SK-N-SH (cell line): ENCODE results near the gene SLC36A3.

Source experiments
- CTCF ChIP-seq: fragments of 200-600 bp; sonication (generic); IDR thresholded peaks from 2 replicates; pipeline ENCODE4 v1.6.1; 2017; ENCODE audit warnings: antibody characterized with exemption, mild to moderate bottlenecking, moderate library complexity
- EP300 ChIP-seq, 2 experiments: IDR thresholded peaks; 2 replicates each; pipeline versions ENCODE4 v1.4.0 to v1.6.1; 2012; ENCODE audit warnings: borderline replicate concordance in 1 of 2, low read depth in 1 of 2, low read length in 1 of 2
- MXI1 ChIP-seq: IDR thresholded peaks from 2 replicates; pipeline ENCODE4 v1.6.1; 2012; ENCODE audit warnings: mild to moderate bottlenecking, low read depth, low read length, improper control_type of control experiment
- NFIC ChIP-seq: IDR thresholded peaks from 2 replicates; pipeline ENCODE4 v1.4.0; 2012; ENCODE audit warnings: borderline replicate concordance
- POLR2AphosphoS5 ChIP-seq: IDR thresholded peaks from 2 replicates; pipeline ENCODE4 v1.6.1; 2012; ENCODE audit warnings: low read depth, low read length
- RAD21 ChIP-seq: IDR thresholded peaks from 2 replicates; pipeline ENCODE4 v1.6.1; 2012; ENCODE audit warnings: mild to moderate bottlenecking, low read length
- RFX5 ChIP-seq: IDR thresholded peaks from 2 replicates; pipeline ENCODE4 v1.6.1; 2012; ENCODE audit warnings: mild to moderate bottlenecking, improper control_type of control experiment, low read length
- SMC3 ChIP-seq: IDR thresholded peaks from 2 replicates; pipeline ENCODE4 v1.6.1; 2012; ENCODE audit warnings: low read depth, low read length, improper control_type of control experiment
- USF2 ChIP-seq: fragments of 150-350 bp; IDR thresholded peaks from 2 replicates; pipeline ENCODE4 v1.6.1; 2017; ENCODE audit warnings: antibody characterized with exemption, low read length, low read depth, borderline replicate concordance
- ZBTB33 ChIP-seq: IDR thresholded peaks from 2 replicates; pipeline ENCODE4 v1.4.0; 2012; ENCODE audit warnings: low read depth, borderline replicate concordance
- TF ChIP-seq, protein P1 (sequence below): IDR thresholded peaks from 2 replicates; pipeline ENCODE4 v1.4.0; 2012; ENCODE audit warnings: low read depth

DNA sequence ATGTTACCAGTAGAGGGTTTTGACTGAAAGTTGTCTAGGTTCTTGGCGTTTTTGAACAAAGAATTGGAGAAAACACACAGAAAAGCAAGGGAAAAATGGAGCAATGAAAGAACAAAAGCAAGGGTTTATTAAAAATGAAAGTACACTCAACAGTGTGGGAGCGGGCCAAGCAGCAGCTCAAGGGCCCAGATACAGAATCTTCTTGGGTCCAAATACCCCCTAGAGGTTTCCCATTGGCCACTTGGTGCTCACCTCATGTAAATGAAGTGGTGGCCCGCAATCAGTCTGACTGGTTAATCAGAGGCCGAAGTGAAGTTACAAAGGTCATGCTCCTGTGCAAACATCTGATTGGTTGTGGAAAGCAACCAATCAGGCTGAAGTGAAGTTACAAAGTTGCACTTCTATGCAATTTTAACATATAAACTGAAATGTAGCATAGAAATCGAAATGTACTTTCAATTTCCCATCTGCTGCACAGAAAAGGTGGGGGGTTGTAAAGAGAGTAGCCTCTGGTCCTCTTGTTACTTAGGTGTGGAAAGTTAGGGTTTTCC lies 52.5 kb downstream of the SLC36A3 start:
- TF ChIP-seq EP300 (IDR thresholded peaks at IDR 0.05; ENCODE audit: borderline replicate concordance in 1 of 2, low read depth in 1 of 2, low read length in 1 of 2) (no peak), RAD21 (no peak), POLR2AphosphoS5 (no peak), MXI1 (no peak), CTCF (no peak), USF2 (no peak), SMC3 (no peak), NFIC (no peak), RFX5 (no peak), ZBTB33 (no peak)
- TF ChIP-seq, protein P1, sequence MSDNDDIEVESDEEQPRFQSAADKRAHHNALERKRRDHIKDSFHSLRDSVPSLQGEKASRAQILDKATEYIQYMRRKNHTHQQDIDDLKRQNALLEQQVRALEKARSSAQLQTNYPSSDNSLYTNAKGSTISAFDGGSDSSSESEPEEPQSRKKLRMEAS: no peak
